ENCODE data around the gene GUCY1A1. TPM values are rescaled to one million over a fixed set of nuclear protein-coding genes. Genes with fewer than 3 reads are reported as not detected.

GUCY1A1 gene
- total RNA-seq, 2 experiments from 2014 or later = 0.09 to 0.45 TPM

DNA sequence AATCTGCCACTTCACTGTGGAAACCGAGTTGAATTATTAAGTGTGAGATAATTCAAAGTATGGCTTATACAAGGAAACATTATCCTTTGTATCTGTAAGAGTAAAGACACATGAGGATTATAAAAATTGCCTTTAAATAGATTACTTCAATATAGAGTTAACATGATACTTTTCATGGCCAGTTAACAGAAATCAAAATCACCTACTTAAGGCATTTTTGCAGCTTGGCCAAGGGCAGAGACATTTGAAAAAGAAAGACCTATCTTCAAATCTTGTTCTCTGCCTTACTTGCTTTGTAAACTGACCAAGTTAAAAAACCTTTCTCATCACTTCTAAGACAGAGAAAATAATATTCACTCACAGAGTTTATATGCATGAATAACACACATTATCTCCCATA is 47.3 kb downstream of the GUCY1A1 start:
- Mint-ChIP-seq H3K4me3 (no peak overlapping the region), H3K4me1 (ENCODE audit: low read depth) (no peaks in the 10 kb centered on the region), H3K9me3 (no peaks in the 10 kb centered on the region), H3K27me3 (peaks cover 4% of the 10 kb centered on the region), H3K27ac (no peak overlapping the region), H3K36me3 (ENCODE audit: low read depth) (no peaks in the 10 kb centered on the region)
- ATAC-seq = no peak
- TF ChIP-seq, protein P1, sequence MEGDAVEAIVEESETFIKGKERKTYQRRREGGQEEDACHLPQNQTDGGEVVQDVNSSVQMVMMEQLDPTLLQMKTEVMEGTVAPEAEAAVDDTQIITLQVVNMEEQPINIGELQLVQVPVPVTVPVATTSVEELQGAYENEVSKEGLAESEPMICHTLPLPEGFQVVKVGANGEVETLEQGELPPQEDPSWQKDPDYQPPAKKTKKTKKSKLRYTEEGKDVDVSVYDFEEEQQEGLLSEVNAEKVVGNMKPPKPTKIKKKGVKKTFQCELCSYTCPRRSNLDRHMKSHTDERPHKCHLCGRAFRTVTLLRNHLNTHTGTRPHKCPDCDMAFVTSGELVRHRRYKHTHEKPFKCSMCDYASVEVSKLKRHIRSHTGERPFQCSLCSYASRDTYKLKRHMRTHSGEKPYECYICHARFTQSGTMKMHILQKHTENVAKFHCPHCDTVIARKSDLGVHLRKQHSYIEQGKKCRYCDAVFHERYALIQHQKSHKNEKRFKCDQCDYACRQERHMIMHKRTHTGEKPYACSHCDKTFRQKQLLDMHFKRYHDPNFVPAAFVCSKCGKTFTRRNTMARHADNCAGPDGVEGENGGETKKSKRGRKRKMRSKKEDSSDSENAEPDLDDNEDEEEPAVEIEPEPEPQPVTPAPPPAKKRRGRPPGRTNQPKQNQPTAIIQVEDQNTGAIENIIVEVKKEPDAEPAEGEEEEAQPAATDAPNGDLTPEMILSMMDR (IDR thresholded peaks at IDR 0.05) = no peak
- ChIA-PET POLR2A (no interaction called here), CTCF (no interaction called here)
- no peak for DNase-seq
- intact Hi-C loops (cut with micrococcal nuclease) = no loop called here

DNA sequence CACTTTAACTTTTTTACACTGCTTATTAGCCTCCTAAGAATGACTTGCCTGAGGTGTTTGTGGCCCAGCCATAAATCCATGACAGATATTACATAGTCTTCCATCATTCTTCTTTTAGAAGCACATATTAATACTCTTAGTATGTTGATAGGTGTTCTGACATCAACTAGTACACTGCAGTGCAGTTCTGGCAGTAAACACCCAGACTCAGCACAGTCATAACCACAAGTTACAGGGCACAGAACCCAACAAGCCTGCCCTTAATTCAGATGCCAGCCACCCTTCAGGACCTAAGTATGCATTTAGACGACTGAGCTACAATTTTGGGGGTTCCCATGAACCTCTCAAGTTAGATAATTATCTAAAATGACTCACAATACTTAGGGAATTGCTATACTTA is 55.7 kb downstream of the GUCY1A1 start:
- POLR2A ChIA-PET = interaction anchor here (0.6 kb wide), 1 partner anchor 1259 kb away, joined by 3 read pairs; no protein-coding TSS in a partner anchor
- DNase-seq = no peak
- H3K27me3 Mint-ChIP-seq = peaks cover 3% of the 10 kb centered on the region
- H3K4me1 Mint-ChIP-seq (ENCODE audit: low read depth) = no peaks in the 10 kb centered on the region
- intact Hi-C loops (cut with micrococcal nuclease) = no loop called here
- CTCF ChIA-PET = no interaction called here
- TF ChIP-seq, protein P1 (IDR thresholded peaks at IDR 0.05) = no peak
- ATAC-seq = no peak
- no peak overlapping the region for H3K27ac Mint-ChIP-seq
- H3K9me3 Mint-ChIP-seq = no peaks in the 10 kb centered on the region
- H3K4me3 Mint-ChIP-seq = no peak overlapping the region
- H3K36me3 Mint-ChIP-seq (ENCODE audit: low read depth) = no peaks in the 10 kb centered on the region

DNA sequence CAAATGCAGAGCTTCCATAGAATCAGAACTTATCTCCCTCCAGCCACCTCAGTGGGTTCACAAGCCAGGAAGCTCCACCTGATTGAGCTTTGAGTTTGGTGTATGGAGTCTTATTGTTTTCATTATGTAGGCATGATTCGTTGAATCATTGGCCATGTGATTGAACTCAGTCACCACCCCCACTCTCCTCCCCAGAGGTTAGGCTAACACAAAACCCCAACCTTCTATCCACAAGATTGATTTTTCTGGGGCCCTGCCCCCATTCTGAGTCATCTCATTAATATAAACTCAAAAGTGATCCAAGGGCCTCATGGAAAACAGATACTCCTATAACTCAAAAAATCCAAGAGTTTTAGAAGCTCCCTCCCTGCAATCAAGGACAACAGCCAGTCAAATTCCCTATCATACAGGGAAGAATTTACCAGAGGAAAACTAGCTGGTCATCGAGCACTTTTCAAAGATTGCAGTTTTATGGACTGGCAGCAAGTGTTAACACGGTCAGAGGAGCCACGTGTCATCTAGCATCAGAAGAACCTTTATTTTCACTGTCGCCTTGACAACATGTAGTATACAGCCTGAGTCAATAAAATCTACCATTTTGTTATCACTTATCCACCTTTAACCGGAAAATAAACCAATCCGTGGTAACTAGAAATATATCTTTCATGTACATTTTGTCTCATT is 56.3 kb downstream of the GUCY1A1 start:
- ATAC-seq = no peak
- no peaks in the 10 kb centered on the region for H3K9me3 Mint-ChIP-seq
- H3K4me1 Mint-ChIP-seq (ENCODE audit: low read depth) = no peaks in the 10 kb centered on the region
- ChIA-PET CTCF (no interaction called here), POLR2A (interaction anchor here (0.6 kb wide), 1 partner anchor 1258 kb away, joined by 3 read pairs; no protein-coding TSS in a partner anchor)
- no peak overlapping the region for H3K4me3 Mint-ChIP-seq
- TF ChIP-seq, protein P1 (IDR thresholded peaks at IDR 0.05) = no peak
- DNase-seq = peak; percentile 9
- intact Hi-C loops (cut with micrococcal nuclease) = no loop called here
- H3K36me3 Mint-ChIP-seq (ENCODE audit: low read depth) = no peaks in the 10 kb centered on the region
- peaks cover 3% of the 10 kb centered on the region for H3K27me3 Mint-ChIP-seq
- no peak overlapping the region for H3K27ac Mint-ChIP-seq

DNA sequence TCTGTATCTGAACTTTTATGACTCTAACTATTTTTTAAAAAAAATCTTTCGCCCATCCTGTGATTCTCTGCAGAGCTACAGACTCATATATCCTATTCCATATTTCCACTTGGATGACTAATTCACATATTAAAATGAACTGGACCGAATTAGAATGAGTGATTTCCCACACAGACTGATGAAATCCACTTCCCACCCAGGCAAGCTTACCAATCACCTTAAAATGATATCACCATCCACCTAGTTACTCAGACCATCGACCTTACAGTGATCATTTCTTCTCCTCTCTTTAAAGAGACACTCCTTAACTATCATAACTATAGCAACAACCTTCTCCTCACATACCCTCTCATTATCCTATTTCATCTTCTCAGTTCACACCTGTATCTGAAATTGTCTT is 58.1 kb downstream of the GUCY1A1 start:
- intact Hi-C loops (cut with micrococcal nuclease) = no loop called here
- no peak for DNase-seq
- Mint-ChIP-seq H3K27me3 (peaks cover 3% of the 10 kb centered on the region), H3K36me3 (ENCODE audit: low read depth) (no peaks in the 10 kb centered on the region), H3K9me3 (no peaks in the 10 kb centered on the region), H3K4me1 (ENCODE audit: low read depth) (no peaks in the 10 kb centered on the region), H3K27ac (no peak overlapping the region), H3K4me3 (no peak overlapping the region)
- ATAC-seq = no peak
- CTCF ChIA-PET = no interaction called here
- POLR2A ChIA-PET = no interaction called here
- TF ChIP-seq, protein P1 (IDR thresholded peaks at IDR 0.05) = no peak

DNA sequence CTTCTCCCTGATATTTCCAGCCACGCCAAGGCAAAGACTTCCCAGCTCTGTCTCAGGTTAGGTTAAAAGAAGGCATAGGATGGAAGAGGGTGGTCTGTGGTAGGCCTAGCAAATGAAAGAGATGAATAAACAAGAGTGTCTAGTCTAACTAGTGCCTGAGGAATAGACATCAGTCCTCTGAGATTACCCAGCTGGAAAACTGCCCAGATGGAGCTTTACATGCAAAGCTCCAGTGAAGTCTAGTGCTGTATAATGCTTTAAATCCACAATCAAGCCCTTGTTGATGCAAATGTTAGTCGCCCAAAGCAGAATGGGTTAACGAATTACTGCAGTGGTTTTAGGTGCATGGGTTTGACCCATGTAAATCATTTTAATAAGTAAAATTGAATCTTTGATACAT is 67.4 kb downstream of the GUCY1A1 start:
- intact Hi-C loops (cut with micrococcal nuclease) = no loop called here
- ATAC-seq (no peak), DNase-seq (no peak)
- H3K27ac Mint-ChIP-seq = no peak overlapping the region
- TF ChIP-seq, protein P1 (IDR thresholded peaks at IDR 0.05) = no peak
- no peaks in the 10 kb centered on the region for H3K9me3 Mint-ChIP-seq
- no peaks in the 10 kb centered on the region for H3K27me3 Mint-ChIP-seq
- H3K36me3 Mint-ChIP-seq (ENCODE audit: low read depth) = no peaks in the 10 kb centered on the region
- CTCF ChIA-PET = interaction anchor here (1.4 kb wide), 1 partner anchor 13 kb away, joined by 3 read pairs; no protein-coding TSS in a partner anchor
- POLR2A ChIA-PET = no interaction called here
- H3K4me1 Mint-ChIP-seq (ENCODE audit: low read depth) = no peaks in the 10 kb centered on the region
- H3K4me3 Mint-ChIP-seq = no peak overlapping the region

Measured in activated CD8-positive, alpha-beta T cell treated with anti-CD3 and anti-CD28 coated beads for 36 hours (primary cell).